ENCODE results near the gene GLMP. TPM values are rescaled to one million over a fixed set of nuclear protein-coding genes. Genes with fewer than 3 reads are reported as not detected.

GLMP gene
- total RNA-seq, 2 donors from 2014 or later: 14.9 to 19.0 TPM

GRCh38 chr1:156308078-156308477, 12.6 kb upstream of the GLMP start:
- Mint-ChIP-seq H3K4me1 (ENCODE audit: low read depth) (no peaks in the 10 kb centered on the region), H3K36me3 (ENCODE audit: insufficient read depth in 2 of 2) (peaks cover 5 to 27% of the 10 kb centered on the region in 2 donors), H3K27me3 (ENCODE audit: low read depth) (no peaks in the 10 kb centered on the region)

GRCh38 chr1:156305215-156305614, 9.7 kb upstream of the GLMP start:
- DNase-seq (no peak), ATAC-seq (replicated peaks in 1 of 2) (no peak)
- Mint-ChIP-seq H3K4me1 (ENCODE audit: low read depth) (no peaks in the 10 kb centered on the region), H3K9me3 (no peaks in the 10 kb centered on the region), H3K27me3 (ENCODE audit: low read depth) (no peaks in the 10 kb centered on the region), H3K4me3 (no peak overlapping the region), H3K27ac (no peak overlapping the region), H3K36me3 (ENCODE audit: insufficient read depth in 2 of 2) (peaks cover 2 to 20% of the 10 kb centered on the region in 2 donors)

More at GRCh38 chr1:156308078-156308477, 12.6 kb upstream of the GLMP start:
- ATAC-seq (replicated peaks in 1 of 2) (no peak), DNase-seq (no peak)
- Mint-ChIP-seq H3K4me3 (no peak overlapping the region), H3K27ac (peak overlapping the region; percentile 8), H3K9me3 (no peaks in the 10 kb centered on the region)

GRCh38 chr1:156303241-156303640, 7.8 kb upstream of the GLMP start:
- ATAC-seq (replicated peaks in 1 of 2) (no peak), DNase-seq (no peak)
- peaks cover 2 to 11% of the 10 kb centered on the region in 2 donors for H3K36me3 Mint-ChIP-seq (ENCODE audit: insufficient read depth in 2 of 2)
- H3K27me3 Mint-ChIP-seq (ENCODE audit: low read depth): no peaks in the 10 kb centered on the region
- no peaks in the 10 kb centered on the region for H3K4me1 Mint-ChIP-seq (ENCODE audit: low read depth)
- H3K4me3 Mint-ChIP-seq: no peak overlapping the region
- no peak overlapping the region for H3K27ac Mint-ChIP-seq
- no peaks in the 10 kb centered on the region for H3K9me3 Mint-ChIP-seq

- H3K9me3 Mint-ChIP-seq: no peaks in the 10 kb centered on the region
- H3K4me3 Mint-ChIP-seq: no peak within 1 kb of the TSS
- peaks cover 23% of the 10 kb centered on the region for H3K4me1 Mint-ChIP-seq (ENCODE audit: low read depth)
- DNase-seq: no peak
- no peak for ATAC-seq (replicated peaks in 1 of 2)
- peaks cover 0 to 3% of the 10 kb centered on the region in 2 donors for H3K36me3 Mint-ChIP-seq (ENCODE audit: insufficient read depth in 2 of 2)
- no peaks in the 10 kb centered on the region for H3K27me3 Mint-ChIP-seq (ENCODE audit: low read depth)
- no peak within 1 kb of the TSS for H3K27ac Mint-ChIP-seq
Measured at GRCh38 chr1:156298852-156299357, 3.4 kb upstream of the GLMP start, which contains the start of gene VHLL. VHLL (minus strand) TSS chr1:156299307; CDS start chr1:156299189, 118 bp downstream.

GRCh38 chr1:156293895-156294294, 1.6 kb downstream of the GLMP start:
- Mint-ChIP-seq H3K4me1 (ENCODE audit: low read depth) (peaks cover 25% of the 10 kb centered on the region), H3K4me3 (no peak overlapping the region), H3K36me3 (ENCODE audit: insufficient read depth in 2 of 2) (peaks cover 0 to 6% of the 10 kb centered on the region in 2 donors), H3K27ac (no peak overlapping the region), H3K27me3 (ENCODE audit: low read depth) (no peaks in the 10 kb centered on the region), H3K9me3 (no peaks in the 10 kb centered on the region)
- DNase-seq: no peak
- ATAC-seq (replicated peaks in 1 of 2): no peak

- Mint-ChIP-seq H3K4me1 (ENCODE audit: low read depth) (peaks cover 25% of the 10 kb centered on the region), H3K27me3 (ENCODE audit: low read depth) (no peaks in the 10 kb centered on the region), H3K36me3 (ENCODE audit: insufficient read depth in 2 of 2) (peaks cover 2 to 6% of the 10 kb centered on the region in 2 donors), H3K9me3 (no peaks in the 10 kb centered on the region), H3K4me3 (no peak overlapping the region), H3K27ac (no peak overlapping the region)
- ATAC-seq (replicated peaks in 1 of 2) (no peak), DNase-seq (no peak)
Measured at GRCh38 chr1:156293098-156293434, 2.4 kb downstream of the GLMP start.

- H3K27me3 Mint-ChIP-seq (ENCODE audit: low read depth): no peaks in the 10 kb centered on the region
- no peak overlapping the region for H3K27ac Mint-ChIP-seq
- ATAC-seq (replicated peaks in 1 of 2) (peak; percentile 28 to 42), DNase-seq (no peak)
- H3K4me3 Mint-ChIP-seq: peak overlapping the region; percentile 6 to 22
- no peaks in the 10 kb centered on the region for H3K9me3 Mint-ChIP-seq
- peaks cover 2 to 6% of the 10 kb centered on the region in 2 donors for H3K36me3 Mint-ChIP-seq (ENCODE audit: insufficient read depth in 2 of 2)
- peaks cover 25% of the 10 kb centered on the region for H3K4me1 Mint-ChIP-seq (ENCODE audit: low read depth)
Measured at GRCh38 chr1:156291226-156292061, 4.0 kb downstream of the GLMP start.

- H3K9me3 Mint-ChIP-seq: no peaks in the 10 kb centered on the region
- H3K4me3 Mint-ChIP-seq: no peak overlapping the region
- H3K36me3 Mint-ChIP-seq (ENCODE audit: insufficient read depth in 2 of 2): peaks cover 2 to 8% of the 10 kb centered on the region in 2 donors
- ATAC-seq (replicated peaks in 1 of 2): no peak
- H3K27me3 Mint-ChIP-seq (ENCODE audit: low read depth): no peaks in the 10 kb centered on the region
- H3K27ac Mint-ChIP-seq: peak overlapping the region; percentile 76
- H3K4me1 Mint-ChIP-seq (ENCODE audit: low read depth): peaks cover 11% of the 10 kb centered on the region
- no peak for DNase-seq
Measured at GRCh38 chr1:156289857-156290256, 5.6 kb downstream of the GLMP start.

- no peak for ATAC-seq (replicated peaks in 1 of 2)
- peaks cover 24% of the 10 kb centered on the region for H3K4me1 Mint-ChIP-seq (ENCODE audit: low read depth)
- H3K4me3 Mint-ChIP-seq: no peak overlapping the region
- no peaks in the 10 kb centered on the region for H3K9me3 Mint-ChIP-seq
- DNase-seq: no peak
- H3K27me3 Mint-ChIP-seq (ENCODE audit: low read depth): no peaks in the 10 kb centered on the region
- H3K36me3 Mint-ChIP-seq (ENCODE audit: insufficient read depth in 2 of 2): peaks cover 5 to 10% of the 10 kb centered on the region in 2 donors
- H3K27ac Mint-ChIP-seq: no peak overlapping the region
Measured at GRCh38 chr1:156286061-156286460, 9.4 kb downstream of the GLMP start.

- no peak overlapping the region for H3K27ac Mint-ChIP-seq
- no peaks in the 10 kb centered on the region for H3K27me3 Mint-ChIP-seq (ENCODE audit: low read depth)
- no peak for DNase-seq
- no peaks in the 10 kb centered on the region for H3K9me3 Mint-ChIP-seq
- H3K36me3 Mint-ChIP-seq (ENCODE audit: insufficient read depth in 2 of 2): peaks cover 5 to 10% of the 10 kb centered on the region in 2 donors
- H3K4me3 Mint-ChIP-seq: no peak overlapping the region
- H3K4me1 Mint-ChIP-seq (ENCODE audit: low read depth): peaks cover 30% of the 10 kb centered on the region
- ATAC-seq (replicated peaks in 1 of 2): no peak
Measured at GRCh38 chr1:156285437-156285836, 10.0 kb downstream of the GLMP start.

GRCh38 chr1:156284757-156285156, 10.7 kb downstream of the GLMP start:
- H3K4me3 Mint-ChIP-seq: no peak overlapping the region
- no peaks in the 10 kb centered on the region for H3K9me3 Mint-ChIP-seq
- ATAC-seq (replicated peaks in 1 of 2) (no peak), DNase-seq (no peak)
- peaks cover 35% of the 10 kb centered on the region for H3K4me1 Mint-ChIP-seq (ENCODE audit: low read depth)
- peaks cover 5 to 8% of the 10 kb centered on the region in 2 donors for H3K36me3 Mint-ChIP-seq (ENCODE audit: insufficient read depth in 2 of 2)
- no peak overlapping the region for H3K27ac Mint-ChIP-seq
- no peaks in the 10 kb centered on the region for H3K27me3 Mint-ChIP-seq (ENCODE audit: low read depth)

GRCh38 chr1:156284112-156284511, 11.4 kb downstream of the GLMP start, which contains the start of gene TMEM79:
TMEM79 (plus strand) TSS chr1:156284325; CDS start chr1:156285227, 902 bp downstream.
- Mint-ChIP-seq H3K9me3 (no peaks in the 10 kb centered on the region), H3K27me3 (ENCODE audit: low read depth) (no peaks in the 10 kb centered on the region)
- no peak for ATAC-seq (replicated peaks in 1 of 2)

GRCh38 chr1:156283521-156283920, 12.0 kb downstream of the GLMP start:
- Mint-ChIP-seq H3K27me3 (ENCODE audit: low read depth) (no peaks in the 10 kb centered on the region), H3K9me3 (no peaks in the 10 kb centered on the region), H3K27ac (peak overlapping the region; percentile 95), H3K4me3 (peak overlapping the region; percentile 98 to 99), H3K36me3 (ENCODE audit: insufficient read depth in 2 of 2) (peaks cover 5 to 13% of the 10 kb centered on the region in 2 donors), H3K4me1 (ENCODE audit: low read depth) (peaks cover 35% of the 10 kb centered on the region)
- ATAC-seq (replicated peaks in 1 of 2): no peak
- DNase-seq: no peak

More at GRCh38 chr1:156284112-156284511, 11.4 kb downstream of the GLMP start, which contains the start of gene TMEM79:
- peak within 1 kb of the TSS; percentile 98 to 99 for H3K4me3 Mint-ChIP-seq
- H3K4me1 Mint-ChIP-seq (ENCODE audit: low read depth): peaks cover 35% of the 10 kb centered on the region
- peaks cover 5 to 8% of the 10 kb centered on the region in 2 donors for H3K36me3 Mint-ChIP-seq (ENCODE audit: insufficient read depth in 2 of 2)
- DNase-seq: no peak
- H3K27ac Mint-ChIP-seq: peak within 1 kb of the TSS; percentile 95

Measured in activated T-cell treated with anti-CD3 and anti-CD28 coated beads, Interleukin-2, amount 50 U/mL, for 72 hours (primary cell).